Hippocampal formation (tissue), 2 donors: ENCODE data around the gene IL21R.

ENCODE experiments used
- DNase-seq, 2 donors: peaks; one replicate each; lab custom pipeline; 2025; lab: John Stamatoyannopoulos, UW

IL21R gene

GRCh38 chr16:27401768-27402568 lies at the start of gene IL21R:
Gene IL21R, plus strand, starts transcription at chr16:27402174. Its CDS starts 27,898 bp downstream, at chr16:27430072.
- peak in 1 of 2 donors; percentile 14 for DNase-seq

GRCh38 chr16:27353853-27354252 lies 48.1 kb upstream of the IL21R start:
- no peak for DNase-seq

DNA sequence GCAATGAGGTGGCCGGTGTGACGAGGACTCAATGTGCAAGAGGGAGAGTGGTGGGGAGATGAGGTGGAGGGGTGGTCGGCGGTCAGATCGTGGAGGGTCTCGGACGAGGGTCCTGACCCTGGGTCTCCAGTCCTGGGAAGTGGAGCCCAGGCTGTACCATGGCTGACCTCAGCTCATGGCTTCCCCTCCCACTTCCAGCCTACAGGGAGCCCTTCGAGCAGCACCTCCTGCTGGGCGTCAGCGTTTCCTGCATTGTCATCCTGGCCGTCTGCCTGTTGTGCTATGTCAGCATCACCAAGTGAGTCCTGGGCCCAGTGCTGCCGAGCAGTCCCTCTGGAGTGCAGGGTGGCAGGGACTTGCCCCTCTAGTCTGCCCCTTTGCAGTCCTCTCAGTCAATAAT lies 46.4 kb upstream of the IL21R start:
- no peak for DNase-seq

- no peak for DNase-seq
Observed at GRCh38 chr16:27356794-27357193, 45.2 kb upstream of the IL21R start.

- DNase-seq: no peak
Observed at GRCh38 chr16:27359051-27359450, 42.9 kb upstream of the IL21R start.

DNA sequence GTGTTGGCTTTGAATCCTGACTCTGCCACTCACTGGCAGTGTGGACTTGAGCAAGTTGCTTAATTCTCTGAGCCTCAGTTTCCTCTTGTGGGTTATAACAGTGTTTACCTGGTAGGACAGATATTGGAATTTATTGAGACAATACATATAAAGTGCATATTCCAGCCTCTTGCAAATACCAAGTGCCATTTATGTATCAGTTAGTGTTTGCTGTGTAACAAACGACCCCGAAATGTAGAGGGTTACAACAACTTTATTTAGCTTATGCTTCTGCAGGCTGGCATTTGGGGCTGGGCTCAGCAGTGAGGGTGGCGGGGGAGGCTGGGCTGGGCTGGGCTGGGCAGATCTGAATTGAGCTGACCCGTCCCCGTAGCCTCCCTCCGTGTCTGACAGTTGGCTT lies 42.4 kb upstream of the IL21R start:
- DNase-seq: no peak

DNA sequence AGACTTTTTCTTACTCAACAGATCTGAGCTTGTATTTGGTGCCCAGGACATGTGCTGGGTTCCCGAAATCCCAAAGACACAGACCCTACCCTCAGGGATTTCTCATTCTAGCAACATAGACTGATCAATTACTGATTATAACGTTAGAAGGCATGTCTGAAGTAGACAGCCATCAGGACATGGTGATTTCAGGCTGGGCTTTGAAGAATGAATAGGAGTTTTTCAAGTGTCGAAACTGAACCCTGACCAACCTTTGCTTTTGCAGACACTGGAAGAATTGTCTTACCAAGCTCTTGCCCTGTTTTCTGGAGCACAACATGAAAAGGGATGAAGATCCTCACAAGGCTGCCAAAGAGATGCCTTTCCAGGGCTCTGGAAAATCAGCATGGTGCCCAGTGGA lies 40.0 kb upstream of the IL21R start:
- DNase-seq: no peak

- no peak for DNase-seq
Observed at GRCh38 chr16:27362570-27363245, 39.3 kb upstream of the IL21R start.

- DNase-seq: no peak
Observed at GRCh38 chr16:27363246-27363632, 38.7 kb upstream of the IL21R start.

DNA sequence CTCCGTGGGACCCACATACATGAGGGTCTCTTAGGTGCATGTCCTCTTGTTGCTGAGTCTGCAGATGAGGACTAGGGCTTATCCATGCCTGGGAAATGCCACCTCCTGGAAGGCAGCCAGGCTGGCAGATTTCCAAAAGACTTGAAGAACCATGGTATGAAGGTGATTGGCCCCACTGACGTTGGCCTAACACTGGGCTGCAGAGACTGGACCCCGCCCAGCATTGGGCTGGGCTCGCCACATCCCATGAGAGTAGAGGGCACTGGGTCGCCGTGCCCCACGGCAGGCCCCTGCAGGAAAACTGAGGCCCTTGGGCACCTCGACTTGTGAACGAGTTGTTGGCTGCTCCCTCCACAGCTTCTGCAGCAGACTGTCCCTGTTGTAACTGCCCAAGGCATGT lies 38.2 kb upstream of the IL21R start:
- no peak for DNase-seq

DNA sequence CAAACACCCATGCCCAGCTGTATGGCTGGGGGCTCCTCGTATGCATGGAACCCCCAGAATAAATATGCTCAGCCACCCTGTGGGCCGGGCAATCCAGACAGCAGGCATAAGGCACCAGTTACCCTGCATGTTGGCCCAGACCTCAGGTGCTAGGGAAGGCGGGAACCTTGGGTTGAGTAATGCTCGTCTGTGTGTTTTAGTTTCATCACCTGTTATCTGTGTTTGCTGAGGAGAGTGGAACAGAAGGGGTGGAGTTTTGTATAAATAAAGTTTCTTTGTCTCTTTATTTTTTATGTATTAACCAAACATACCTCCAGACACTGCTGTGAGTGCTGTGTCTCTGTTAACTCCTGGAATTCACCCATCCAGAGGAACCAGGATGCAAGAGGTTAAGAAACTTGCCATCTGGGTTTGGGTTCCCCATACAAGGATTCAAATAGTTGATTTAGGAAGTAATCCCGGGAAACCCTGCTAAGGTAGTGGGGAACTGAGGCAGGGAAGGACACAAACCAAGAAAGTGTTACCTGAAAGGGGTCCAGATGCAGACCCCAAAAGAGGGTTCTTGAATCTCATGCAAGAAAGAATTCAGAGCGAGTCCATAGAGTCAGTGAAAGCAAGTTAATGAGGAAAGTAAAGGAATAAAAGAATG lies 37.4 kb upstream of the IL21R start:
- DNase-seq: no peak

GRCh38 chr16:27365142-27366089 lies 36.6 kb upstream of the IL21R start:
- DNase-seq: no peak

- no peak for DNase-seq
Observed at GRCh38 chr16:27366687-27367460, 35.1 kb upstream of the IL21R start.

DNA sequence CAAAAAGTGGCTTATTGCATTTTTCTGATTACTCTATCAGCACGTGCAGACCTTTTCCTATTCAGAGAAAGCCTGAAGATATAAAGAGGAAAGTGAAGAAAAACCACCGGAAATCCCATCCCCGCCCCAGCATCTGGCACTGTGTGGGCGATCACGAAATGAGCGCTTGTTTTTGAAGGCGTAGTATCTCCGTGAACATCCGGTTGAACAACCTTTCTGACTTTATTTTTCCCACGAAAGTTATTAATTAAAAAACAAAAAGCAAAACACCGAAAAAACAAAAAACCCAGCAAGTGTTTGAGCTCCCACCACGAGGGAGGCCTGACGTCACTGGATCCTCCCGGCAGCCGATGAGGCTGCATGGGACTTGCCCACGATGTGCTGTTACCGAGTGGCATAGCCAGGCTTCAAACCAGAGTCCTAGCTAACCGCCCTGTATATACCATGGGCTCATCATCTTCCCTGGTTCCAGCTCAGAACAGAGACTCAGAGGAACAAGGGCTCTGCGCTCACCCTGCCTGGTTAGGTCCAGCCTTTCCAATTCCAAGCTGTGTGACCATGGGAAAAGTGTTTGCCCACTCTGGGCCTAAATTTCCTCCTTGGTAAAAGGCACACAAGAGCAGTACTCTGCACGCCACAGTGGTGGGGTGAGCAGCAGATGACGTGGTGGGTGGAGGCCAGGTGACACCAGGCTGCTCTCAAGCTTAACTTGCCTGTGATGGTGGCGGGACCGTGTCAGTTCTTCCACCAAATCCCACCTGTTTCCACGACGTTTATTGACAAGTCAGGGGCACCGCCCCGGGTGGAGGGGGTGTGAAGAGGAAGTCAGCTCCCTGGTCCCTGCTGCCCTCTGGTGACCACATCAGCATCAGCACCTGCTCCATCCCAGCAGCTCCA lies 34.3 kb upstream of the IL21R start:
- DNase-seq: peak; percentile 1 to 34

GRCh38 chr16:27368358-27368722 lies 33.6 kb upstream of the IL21R start:
- DNase-seq: no peak

GRCh38 chr16:27369806-27370205 lies 32.2 kb upstream of the IL21R start:
- no peak for DNase-seq

DNA sequence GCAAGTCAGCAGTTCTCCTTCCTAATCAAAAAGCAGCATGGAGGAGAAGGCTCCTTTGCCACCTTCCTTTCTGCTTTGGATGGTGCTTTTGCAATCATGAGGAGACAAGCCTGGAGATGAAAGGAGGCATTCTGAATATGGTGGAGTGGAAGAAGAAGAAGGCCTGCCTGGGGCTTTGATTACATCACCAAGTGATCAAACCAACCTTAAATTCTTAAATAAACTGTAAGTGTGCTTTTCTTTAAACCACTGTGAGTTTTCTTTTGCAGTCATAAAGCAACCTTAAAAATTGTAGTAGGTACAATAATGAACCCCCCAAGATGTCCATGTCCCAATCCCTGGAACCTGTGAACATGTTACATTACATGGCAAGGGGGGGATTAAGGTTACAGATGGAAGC lies 31.7 kb upstream of the IL21R start:
- DNase-seq: no peak

- DNase-seq: no peak
Observed at GRCh38 chr16:27373312-27373711, 28.7 kb upstream of the IL21R start.

GRCh38 chr16:27374221-27374803 lies 27.7 kb upstream of the IL21R start:
- DNase-seq: peak; percentile 1 to 16
